Dermis lymphatic vessel endothelial cell (primary cell): ENCODE measurements around the gene SPRN. TPM values are rescaled to one million over a fixed set of nuclear protein-coding genes. Genes with fewer than 3 reads are reported as not detected.

ENCODE experiments used
- total RNA-seq: library from RNA; depleted of rRNA; stranded (reverse); fragments of >200 nt; gene quantifications from 2 replicates; pipeline ENCODE4 v1.2.1, GENCODE V29; 2014

SPRN gene
- total RNA-seq: not detected in 2 replicates

GRCh38 chr10:133424601-133425000, at the start of gene SPRN:
Gene SPRN (minus strand): TSS chr10:133424625. CDS start chr10:133423681, 944 bp downstream.

GRCh38 chr10:133453516-133454203, 29.2 kb upstream of the SPRN start, which contains the start of gene SCART1:
Gene SCART1 (plus strand): TSS chr10:133453945. CDS start chr10:133453998, 53 bp downstream.

GRCh38 chr10:133394064-133394663, 30.3 kb downstream of the SPRN start, which contains the start of gene MTG1:
Gene MTG1 (plus strand): TSS chr10:133394157. CDS start chr10:133394221, 64 bp downstream.

GRCh38 chr10:133379152-133379800, 45.1 kb downstream of the SPRN start, which contains the start of gene PAOX:
Gene PAOX (plus strand): TSS chr10:133379262. CDS start chr10:133379317, 55 bp downstream.

GRCh38 chr10:133373174-133374090, 51.0 kb downstream of the SPRN start, which contains the start of gene ECHS1:
Gene ECHS1 (minus strand): TSS chr10:133373354. CDS start chr10:133373333, 21 bp downstream.

Other genes starting within 250 kb of the SPRN start
- gene UTF1, start 194.4 kb downstream of the SPRN start, total RNA-seq: not detected in 2 replicates
- not detected in 2 replicates for gene VENTX, start 186.8 kb downstream of the SPRN start, total RNA-seq
- gene ADAM8, start 147.8 kb downstream of the SPRN start, total RNA-seq: 0.11 and 0.34 TPM in 2 replicates
- gene TUBGCP2, start 115.8 kb downstream of the SPRN start, total RNA-seq: 40.8 and 45.6 TPM in 2 replicates
- gene ZNF511, start 115.7 kb downstream of the SPRN start, total RNA-seq: 21.4 and 21.7 TPM in 2 replicates
- not detected in 2 replicates for gene CALY, start 87.7 kb downstream of the SPRN start, total RNA-seq
- not detected in 2 replicates for gene PRAP1, start 77.3 kb downstream of the SPRN start, total RNA-seq
- gene FUOM, start 66.6 kb downstream of the SPRN start, total RNA-seq: 14.2 and 28.0 TPM in 2 replicates
- gene ECHS1, start 51.3 kb downstream of the SPRN start, total RNA-seq: 57.6 and 67.6 TPM in 2 replicates
- gene PAOX, start 45.4 kb downstream of the SPRN start, total RNA-seq: 4.5 and 7.9 TPM in 2 replicates
- 31.9 and 37.7 TPM in 2 replicates for gene MTG1, start 30.5 kb downstream of the SPRN start, total RNA-seq
- 0.54 and 0.60 TPM in 2 replicates for gene SCART1, start 29.3 kb upstream of the SPRN start, total RNA-seq
- gene CYP2E1, start 102.7 kb upstream of the SPRN start, total RNA-seq: 0.26 TPM in 1 of 2 replicates, not detected in the other
- not detected in 2 replicates for gene SYCE1, start 141.0 kb upstream of the SPRN start, total RNA-seq
- not detected in 2 replicates for gene FRG2B, start 202.2 kb upstream of the SPRN start, total RNA-seq